ENCODE data around the gene GLG1.

DNA sequence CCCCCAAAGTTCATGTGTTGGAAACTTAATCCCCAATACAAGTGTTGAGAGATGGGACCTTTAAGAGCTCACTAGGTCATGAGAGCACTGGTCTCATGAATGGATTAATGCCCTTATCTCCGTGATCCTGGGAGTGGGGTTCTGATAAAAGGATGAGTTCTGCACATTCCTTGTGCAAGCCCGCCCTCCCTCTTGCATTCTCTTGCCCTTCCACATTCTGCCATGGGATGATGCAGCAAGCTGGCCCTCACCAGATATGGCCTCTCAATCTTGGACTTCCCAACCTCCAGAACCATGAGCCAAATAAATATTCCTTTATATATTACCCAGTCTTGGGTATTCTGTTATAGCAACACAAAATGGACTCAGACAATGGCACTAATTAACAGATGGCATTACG lies 14.1 kb downstream of the GLG1 start:
- TF ChIP-seq, protein P1, sequence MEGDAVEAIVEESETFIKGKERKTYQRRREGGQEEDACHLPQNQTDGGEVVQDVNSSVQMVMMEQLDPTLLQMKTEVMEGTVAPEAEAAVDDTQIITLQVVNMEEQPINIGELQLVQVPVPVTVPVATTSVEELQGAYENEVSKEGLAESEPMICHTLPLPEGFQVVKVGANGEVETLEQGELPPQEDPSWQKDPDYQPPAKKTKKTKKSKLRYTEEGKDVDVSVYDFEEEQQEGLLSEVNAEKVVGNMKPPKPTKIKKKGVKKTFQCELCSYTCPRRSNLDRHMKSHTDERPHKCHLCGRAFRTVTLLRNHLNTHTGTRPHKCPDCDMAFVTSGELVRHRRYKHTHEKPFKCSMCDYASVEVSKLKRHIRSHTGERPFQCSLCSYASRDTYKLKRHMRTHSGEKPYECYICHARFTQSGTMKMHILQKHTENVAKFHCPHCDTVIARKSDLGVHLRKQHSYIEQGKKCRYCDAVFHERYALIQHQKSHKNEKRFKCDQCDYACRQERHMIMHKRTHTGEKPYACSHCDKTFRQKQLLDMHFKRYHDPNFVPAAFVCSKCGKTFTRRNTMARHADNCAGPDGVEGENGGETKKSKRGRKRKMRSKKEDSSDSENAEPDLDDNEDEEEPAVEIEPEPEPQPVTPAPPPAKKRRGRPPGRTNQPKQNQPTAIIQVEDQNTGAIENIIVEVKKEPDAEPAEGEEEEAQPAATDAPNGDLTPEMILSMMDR (IDR thresholded peaks at IDR 0.05; ENCODE audit: low read depth, low read length, poor library complexity, severe bottlenecking), result no peak
- TF ChIP-seq EZH2phosphoT487 (IDR thresholded peaks at IDR 0.05; ENCODE audit: borderline replicate concordance, low read length), result no peak

Data from DOHH2 (cell line).